CD4-positive, alpha-beta memory T cell (primary cell): ENCODE measurements around the gene PROZ. TPM values are rescaled to one million over a fixed set of nuclear protein-coding genes. Genes with fewer than 3 reads are reported as not detected.
A peak's percentile ranks its signal among the peaks of the same experiment; 100 is the strongest.
"Not testable (repeated sequence)": the region's sequence is repeated elsewhere in the genome, so short reads cannot be mapped to it uniquely, and the experiment has no call there.

Experiments used
- CTCF ChIA-PET: fragments of 350-600 bp; sonication (Branson Sonifier 250); formaldehyde crosslinking; loops from one replicate; lab custom pipeline; 2021; ENCODE audit warnings: inconsistent platforms; ENCODE audit not compliant: partially characterized antibody; lab: Charles Lee
- POLR2A ChIA-PET: fragments of 350-600 bp; sonication (Branson Sonifier 250); formaldehyde crosslinking; loops from one replicate; lab custom pipeline; 2021; ENCODE audit not compliant: partially characterized antibody; lab: Charles Lee
- DNase-seq, 5 donors: peaks; one replicate each; pipeline versions ENCODE4 v3.0.0 to v3.0.0-alpha.2; 2020 to 2022; ENCODE audit warnings: mixed read lengths in 1 of 5
- H3K27ac ChIP-seq: one replicate; pipeline ENCODE4 v1.7.0; 2013; ENCODE audit warnings: low read depth, low read length
- H3K27me3 ChIP-seq: 2 replicates; pipeline ENCODE4 v1.7.0; 2013; ENCODE audit warnings: mild to moderate bottlenecking, low read length, moderate library complexity; ENCODE audit not compliant: insufficient read depth
- H3K36me3 ChIP-seq: 2 replicates; pipeline ENCODE4 v1.7.0; 2013; ENCODE audit warnings: mild to moderate bottlenecking, low read length, moderate library complexity; ENCODE audit not compliant: insufficient read depth
- H3K4me1 ChIP-seq: 2 replicates; pipeline ENCODE4 v1.7.0; 2013; ENCODE audit warnings: mild to moderate bottlenecking, low read length, moderate library complexity; ENCODE audit not compliant: insufficient read depth
- H3K4me3 ChIP-seq, 2 donors: one replicate each; pipeline ENCODE4 v1.7.0; 2013; ENCODE audit warnings: low read length in 2 of 2, mild to moderate bottlenecking in 1 of 2
- H3K9me3 ChIP-seq, 2 donors: one replicate each; pipeline ENCODE4 v1.7.0; 2013; ENCODE audit warnings: low read length in 2 of 2, control low read depth in 1 of 2; ENCODE audit not compliant: control insufficient read depth in 1 of 2
- H3K27ac Mint-ChIP-seq, 7 donors: one replicate each; pipeline ENCODE4 v1.8.0; 2020 to 2021; ENCODE audit warnings: mixed read lengths in 7 of 7, mild to moderate bottlenecking in 6 of 7, inconsistent platforms in 3 of 7, moderate library complexity in 3 of 7
- H3K27me3 Mint-ChIP-seq, 2 donors: one replicate each; pipeline ENCODE4 v1.8.0; 2020 to 2021; ENCODE audit warnings: mixed read lengths in 2 of 2
- H3K36me3 Mint-ChIP-seq, 2 donors: one replicate each; pipeline ENCODE4 v1.8.0; 2020 to 2021; ENCODE audit warnings: mixed read lengths in 2 of 2, inconsistent platforms in 1 of 2, mild to moderate bottlenecking in 1 of 2
- H3K4me1 Mint-ChIP-seq, 4 donors: one replicate each; pipeline ENCODE4 v1.8.0; 2020 to 2021; ENCODE audit warnings: mixed read lengths in 4 of 4, mild to moderate bottlenecking in 1 of 4
- H3K4me3 Mint-ChIP-seq, 8 donors: one replicate each; pipeline ENCODE4 v1.8.0; 2020 to 2021; ENCODE audit warnings: mixed read lengths in 8 of 8, mild to moderate bottlenecking in 7 of 8, moderate library complexity in 6 of 8, inconsistent platforms in 3 of 8
- H3K9me3 Mint-ChIP-seq, 8 donors: one replicate each; pipeline ENCODE4 v1.8.0; 2020 to 2021; ENCODE audit warnings: mixed read lengths in 8 of 8, mild to moderate bottlenecking in 5 of 8, inconsistent platforms in 3 of 8, moderate library complexity in 1 of 8
- intact Hi-C: fragments of 100-400 bp; cut with micrococcal nuclease; formaldehyde crosslinking; loops from one replicate; pipeline ENCODE4 v1.15.1; 2023
- polyA plus RNA-seq, 2 donors: library from polyadenylated mRNA; unstranded; fragments of 300-500 nt; fragmentation: Illumina TruSeq; gene quantifications; one replicate each; pipeline ENCODE4 v1.2.3, GENCODE V29; 2021
- total RNA-seq, 2 experiments: library from RNA; stranded (reverse); gene quantifications; one replicate each; pipeline ENCODE4 v1.2.3, GENCODE V29; 2021

PROZ gene
- total and polyA plus RNA-seq, 4 experiments from 2014 or later, result 0.32 TPM; not detected in 3

DNA sequence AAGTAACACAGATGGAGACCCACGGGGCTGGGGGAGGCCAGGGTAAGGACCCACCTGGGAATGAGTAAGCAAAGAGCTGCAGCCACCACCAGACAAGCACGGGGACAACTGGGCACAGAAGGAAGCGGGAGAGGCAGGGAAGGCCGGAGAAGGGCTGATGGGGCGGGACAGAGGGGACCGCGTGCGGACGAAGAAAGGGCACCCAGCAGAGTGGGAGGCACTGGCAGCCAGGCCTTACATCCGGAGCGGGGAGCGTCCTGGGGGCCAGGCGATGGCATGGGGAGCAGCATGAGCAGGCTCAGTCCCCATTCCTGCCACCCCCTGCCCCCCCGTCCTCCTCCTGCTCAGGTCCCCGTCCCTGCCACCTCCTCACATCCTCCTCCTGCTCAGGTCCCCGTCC is 3.0 kb downstream of the PROZ start:
- Histone ChIP-seq H3K27me3 (no peaks in the 10 kb centered on the region), H3K9me3 (no peaks in the 10 kb centered on the region), H3K27ac (peak overlapping the region; percentile 15), H3K4me3 (no peak overlapping the region), H3K4me1 (peaks cover 24% of the 10 kb centered on the region), H3K36me3 (no peaks in the 10 kb centered on the region)
- peak overlapping the region in 5 of 7 donors; percentile 49 to 90 (median 76) for H3K27ac Mint-ChIP-seq
- no peaks in the 10 kb centered on the region for H3K36me3 Mint-ChIP-seq
- peaks cover 0 to 12% (median 0%) of the 10 kb centered on the region in 8 donors for H3K9me3 Mint-ChIP-seq
- H3K4me1 Mint-ChIP-seq, result peaks cover 16 to 42% (median 31%) of the 10 kb centered on the region in 4 donors
- H3K27me3 Mint-ChIP-seq, result no peaks in the 10 kb centered on the region
- POLR2A ChIA-PET, result interaction anchor here (0.7 kb wide), 1 partner anchor 48 kb away, joined by 3 read pairs; the partner anchor contains the start of genes CUL4A and PCID2
- peak overlapping the region in 7 of 8 donors; percentile 33 to 73 (median 54) for H3K4me3 Mint-ChIP-seq
- intact Hi-C loops, result no loop called here
- CTCF ChIA-PET, result no interaction called here
- no peak for DNase-seq

DNA sequence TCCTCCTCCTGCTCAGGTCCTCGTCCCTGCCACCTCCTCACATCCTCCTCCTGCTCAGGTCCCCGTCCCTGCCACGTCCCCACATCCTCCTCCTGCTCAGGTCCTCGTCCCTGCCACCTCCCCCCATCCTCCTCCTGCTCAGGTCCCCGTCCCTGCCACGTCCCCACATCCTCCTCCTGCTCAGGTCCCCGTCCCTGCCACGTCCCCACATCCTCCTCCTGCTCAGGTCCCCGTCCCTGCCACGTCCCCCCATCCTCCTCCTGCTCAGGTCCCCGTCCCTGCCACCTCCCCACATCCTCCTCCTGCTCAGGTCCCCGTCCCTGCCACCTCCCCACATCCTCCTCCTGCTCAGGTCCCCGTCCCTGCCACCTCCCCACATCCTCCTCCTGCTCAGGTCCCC is 3.5 kb downstream of the PROZ start:
- H3K9me3 ChIP-seq, H3K27me3 Mint-ChIP-seq, CTCF ChIA-PET, H3K27me3 ChIP-seq, H3K36me3 ChIP-seq, H3K36me3 Mint-ChIP-seq, H3K27ac ChIP-seq, H3K4me3 ChIP-seq, H3K4me3 Mint-ChIP-seq, H3K27ac Mint-ChIP-seq, POLR2A ChIA-PET, DNase-seq, intact Hi-C loops: not testable (repeated sequence)
- Mint-ChIP-seq H3K9me3 (peaks cover 0 to 10% (median 0%) of the 10 kb centered on the region in 8 donors), H3K4me1 (peaks cover 15 to 44% (median 31%) of the 10 kb centered on the region in 4 donors)
- peaks cover 24% of the 10 kb centered on the region for H3K4me1 ChIP-seq

DNA sequence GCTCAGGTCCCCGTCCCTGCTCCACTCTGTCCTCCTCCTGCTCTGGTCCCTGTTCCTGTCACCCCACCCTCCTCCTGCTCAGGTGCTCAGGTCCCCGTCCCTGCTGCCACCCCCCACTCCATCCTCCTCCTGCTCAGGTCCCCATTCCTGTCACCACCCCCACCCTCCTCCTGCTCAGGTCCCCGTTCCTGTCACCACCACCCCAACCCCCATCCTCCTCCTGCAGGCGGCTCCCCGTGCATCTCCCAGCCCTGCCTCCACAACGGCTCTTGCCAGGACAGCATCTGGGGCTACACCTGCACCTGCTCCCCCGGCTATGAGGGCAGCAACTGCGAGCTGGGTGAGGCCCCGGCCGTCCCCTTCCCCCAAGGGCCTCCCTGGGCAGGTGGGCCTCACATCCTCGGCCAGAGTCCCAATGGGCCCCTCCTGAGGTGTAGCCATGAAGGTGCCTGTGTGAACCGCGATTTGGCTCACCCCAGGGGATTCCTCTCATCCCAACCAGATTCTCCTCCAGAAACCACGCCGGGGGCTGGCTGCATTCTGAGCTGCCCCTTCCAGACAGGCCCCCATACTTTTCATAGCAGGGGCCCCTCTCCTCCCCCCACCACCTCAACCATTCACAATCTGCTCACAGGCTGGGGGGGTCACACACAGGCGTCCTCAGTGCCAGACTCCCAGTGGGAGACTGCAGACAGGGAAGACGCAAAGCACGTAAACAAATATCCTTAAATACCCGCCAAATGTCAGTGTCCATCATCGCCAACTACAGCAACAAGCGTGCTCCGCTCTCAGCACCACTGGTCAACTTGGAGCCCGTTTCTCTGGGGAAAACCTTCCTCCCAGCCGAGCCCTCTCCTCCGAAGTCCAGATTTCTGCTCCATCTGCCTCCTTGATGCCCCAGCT is 4.6 kb downstream of the PROZ start:
- CTCF ChIA-PET, result no interaction called here
- Mint-ChIP-seq H3K27ac (peak overlapping the region in 6 of 7 donors; percentile 15 to 90 (median 67)), H3K4me3 (peak overlapping the region in 5 of 8 donors; percentile 45 to 68 (median 62)), H3K4me1 (peaks cover 13 to 44% (median 31%) of the 10 kb centered on the region in 4 donors), H3K9me3 (peaks cover 0 to 13% (median 3%) of the 10 kb centered on the region in 8 donors), H3K36me3 (peaks cover 4 to 5% of the 10 kb centered on the region in 2 donors), H3K27me3 (no peaks in the 10 kb centered on the region)
- Histone ChIP-seq H3K4me3 (no peak overlapping the region), H3K4me1 (peaks cover 24% of the 10 kb centered on the region), H3K36me3 (no peaks in the 10 kb centered on the region), H3K9me3 (no peaks in the 10 kb centered on the region), H3K27ac (peak overlapping the region; percentile 25), H3K27me3 (no peaks in the 10 kb centered on the region)
- peak in 2 of 5 donors; percentile 44 to 66 for DNase-seq
- POLR2A ChIA-PET, result interaction anchor here (0.7 to 2.4 kb wide), 3 partner anchors 20 to 46 kb away, joined by 3 to 14 read pairs (median 4); partner anchors contain the start of genes CUL4A and PCID2
- intact Hi-C loops, result no loop called here

DNA sequence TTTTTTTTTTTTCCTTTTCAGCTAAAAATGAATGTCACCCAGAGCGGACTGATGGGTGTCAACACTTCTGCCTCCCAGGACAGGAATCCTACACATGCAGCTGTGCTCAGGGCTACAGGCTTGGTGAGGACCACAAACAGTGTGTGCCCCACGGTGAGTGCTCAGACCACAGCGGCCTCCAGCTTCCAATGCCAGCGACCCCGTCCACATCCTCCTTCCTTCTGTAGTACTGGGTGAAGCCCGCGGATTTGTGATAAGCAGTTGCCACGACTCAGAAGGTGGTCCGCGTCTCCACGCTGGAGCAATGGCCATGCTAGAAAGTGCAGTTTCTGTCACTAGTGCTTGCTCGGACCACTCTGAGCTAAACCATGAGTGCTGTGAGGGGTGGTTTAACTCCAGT is 6.0 kb downstream of the PROZ start:
- peak overlapping the region in 5 of 7 donors; percentile 22 to 91 (median 79) for H3K27ac Mint-ChIP-seq
- H3K27me3 ChIP-seq, result no peaks in the 10 kb centered on the region
- peaks cover 24% of the 10 kb centered on the region for H3K4me1 ChIP-seq
- DNase-seq, result no peak
- peaks cover 13 to 44% (median 31%) of the 10 kb centered on the region in 4 donors for H3K4me1 Mint-ChIP-seq
- peaks cover 0 to 17% (median 3%) of the 10 kb centered on the region in 8 donors for H3K9me3 Mint-ChIP-seq
- peak overlapping the region in 2 of 8 donors; percentile 26 to 53 for H3K4me3 Mint-ChIP-seq
- intact Hi-C loops, result no loop called here
- no peaks in the 10 kb centered on the region for H3K27me3 Mint-ChIP-seq
- CTCF ChIA-PET, result no interaction called here
- H3K27ac ChIP-seq, result no peak overlapping the region
- no peak overlapping the region for H3K4me3 ChIP-seq
- no peaks in the 10 kb centered on the region for H3K9me3 ChIP-seq
- H3K36me3 Mint-ChIP-seq, result peaks cover 12 to 17% of the 10 kb centered on the region in 2 donors
- POLR2A ChIA-PET, result interaction anchor here (2.4 kb wide), 1 partner anchor 44 kb away, joined by 14 read pairs; the partner anchor contains the start of genes CUL4A and PCID2
- H3K36me3 ChIP-seq, result no peaks in the 10 kb centered on the region

DNA sequence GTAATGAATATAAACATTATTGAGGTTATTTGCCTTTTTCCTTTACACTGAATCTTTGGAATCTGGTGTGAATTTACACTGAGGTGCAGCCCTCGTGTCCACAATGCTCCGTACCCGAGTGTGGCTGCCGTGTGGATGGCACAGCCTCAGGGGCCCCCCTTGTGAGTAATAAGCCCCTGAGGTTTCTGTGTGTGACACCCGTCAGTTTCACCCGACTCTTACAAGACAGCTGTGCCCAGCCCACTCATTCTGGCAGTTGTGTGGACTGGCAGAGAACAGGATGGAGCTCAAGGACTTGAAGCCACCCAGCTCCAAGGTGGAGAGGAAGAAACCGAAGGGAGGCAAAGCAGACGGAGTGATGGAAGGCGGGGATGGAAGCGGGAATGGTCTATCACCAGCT is 7.8 kb downstream of the PROZ start:
- Histone ChIP-seq H3K27ac (no peak overlapping the region), H3K27me3 (no peaks in the 10 kb centered on the region), H3K9me3 (no peaks in the 10 kb centered on the region), H3K4me3 (no peak overlapping the region), H3K36me3 (no peaks in the 10 kb centered on the region), H3K4me1 (peaks cover 24% of the 10 kb centered on the region)
- Mint-ChIP-seq H3K27ac (peak overlapping the region in 6 of 7 donors; percentile 2 to 77 (median 46)), H3K9me3 (peaks cover 0 to 17% (median 3%) of the 10 kb centered on the region in 8 donors), H3K27me3 (no peaks in the 10 kb centered on the region), H3K4me3 (no peak overlapping the region), H3K4me1 (peaks cover 11 to 39% (median 25%) of the 10 kb centered on the region in 4 donors), H3K36me3 (peaks cover 23 to 27% of the 10 kb centered on the region in 2 donors)
- ChIA-PET POLR2A (interaction anchor here (1.2 to 1.5 kb wide), 2 partner anchors 9 to 42 kb away, joined by 3 to 4 read pairs; partner anchors contain the start of gene PCID2), CTCF (no interaction called here)
- no peak for DNase-seq
- intact Hi-C loops, result no loop called here

DNA sequence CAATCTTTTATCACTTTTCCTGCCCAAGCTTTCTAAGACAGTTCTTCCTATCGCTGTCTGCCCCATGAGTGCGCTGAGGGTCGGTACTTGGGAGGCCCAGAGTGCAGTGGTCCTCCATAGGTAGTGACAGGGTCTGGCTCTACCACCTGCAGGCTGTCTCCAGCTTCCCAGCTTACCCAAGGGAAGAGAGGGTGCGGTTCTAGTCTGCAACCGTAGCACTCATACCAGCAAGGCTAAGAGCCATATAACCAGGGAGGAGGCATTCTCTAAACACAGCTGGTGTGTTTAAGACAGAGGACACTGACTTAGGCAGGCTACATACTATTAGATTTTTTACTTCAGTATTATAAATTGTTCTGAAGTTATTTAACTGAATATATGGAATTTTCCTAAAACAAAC is 8.2 kb downstream of the PROZ start:
- H3K4me1 ChIP-seq, result peaks cover 25% of the 10 kb centered on the region
- peak overlapping the region in 5 of 7 donors; percentile 2 to 69 (median 31) for H3K27ac Mint-ChIP-seq
- no peak overlapping the region for H3K4me3 Mint-ChIP-seq
- POLR2A ChIA-PET, result interaction anchor here (1.5 kb wide), 1 partner anchor 9 kb away, joined by 3 read pairs; no protein-coding TSS in a partner anchor
- intact Hi-C loops, result no loop called here
- peaks cover 26 to 31% of the 10 kb centered on the region in 2 donors for H3K36me3 Mint-ChIP-seq
- no peaks in the 10 kb centered on the region for H3K27me3 Mint-ChIP-seq
- no peak for DNase-seq
- H3K27ac ChIP-seq, result no peak overlapping the region
- CTCF ChIA-PET, result no interaction called here
- H3K9me3 ChIP-seq, result no peaks in the 10 kb centered on the region
- no peaks in the 10 kb centered on the region for H3K27me3 ChIP-seq
- peaks cover 0 to 17% (median 3%) of the 10 kb centered on the region in 8 donors for H3K9me3 Mint-ChIP-seq
- no peak overlapping the region for H3K4me3 ChIP-seq
- peaks cover 11 to 41% (median 26%) of the 10 kb centered on the region in 4 donors for H3K4me1 Mint-ChIP-seq
- H3K36me3 ChIP-seq, result no peaks in the 10 kb centered on the region

DNA sequence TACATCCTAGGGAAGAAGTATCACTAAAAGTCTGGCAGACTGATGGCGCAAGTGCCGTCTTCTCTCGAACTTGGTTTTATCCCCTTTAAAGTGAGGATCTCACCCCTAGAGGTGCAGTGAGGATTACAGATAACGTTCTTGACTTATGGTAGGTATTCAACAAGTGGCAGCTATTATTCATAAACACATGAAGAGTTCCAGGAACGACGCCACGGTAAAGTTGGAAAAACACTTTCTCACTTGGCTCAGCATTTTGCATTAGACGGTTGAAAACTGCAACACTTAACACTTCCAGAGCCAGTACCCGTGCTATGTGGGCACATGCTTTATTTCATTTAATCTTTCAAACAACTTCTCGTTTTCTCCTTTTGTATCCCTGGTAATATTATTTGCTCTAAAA is 8.7 kb downstream of the PROZ start:
- Mint-ChIP-seq H3K4me3 (no peak overlapping the region), H3K4me1 (peaks cover 11 to 41% (median 26%) of the 10 kb centered on the region in 4 donors), H3K36me3 (peaks cover 28 to 31% of the 10 kb centered on the region in 2 donors), H3K9me3 (peaks cover 0 to 17% (median 3%) of the 10 kb centered on the region in 8 donors), H3K27me3 (no peaks in the 10 kb centered on the region), H3K27ac (peak overlapping the region in 1 of 7 donors; percentile 22)
- intact Hi-C loops, result no loop called here
- POLR2A ChIA-PET, result interaction anchor here (1.5 kb wide), 1 partner anchor 8 kb away, joined by 3 read pairs; no protein-coding TSS in a partner anchor
- Histone ChIP-seq H3K9me3 (no peaks in the 10 kb centered on the region), H3K27ac (no peak overlapping the region), H3K27me3 (no peaks in the 10 kb centered on the region), H3K36me3 (no peaks in the 10 kb centered on the region), H3K4me3 (no peak overlapping the region), H3K4me1 (peaks cover 25% of the 10 kb centered on the region)
- no peak for DNase-seq
- CTCF ChIA-PET, result no interaction called here
